DLD1 (cell line): ENCODE results near the gene PCSK7.
"Not testable (repeated sequence)": the region's sequence is repeated elsewhere in the genome, so short reads cannot be mapped to it uniquely, and the experiment has no call there.

Source experiments
- in situ Hi-C: cut with HindIII; loops from 2 replicates; pipeline ENCODE4 v1.10.0; 2017; ENCODE audit warnings: low sequenced_read_pairs

Gene PCSK7

DNA sequence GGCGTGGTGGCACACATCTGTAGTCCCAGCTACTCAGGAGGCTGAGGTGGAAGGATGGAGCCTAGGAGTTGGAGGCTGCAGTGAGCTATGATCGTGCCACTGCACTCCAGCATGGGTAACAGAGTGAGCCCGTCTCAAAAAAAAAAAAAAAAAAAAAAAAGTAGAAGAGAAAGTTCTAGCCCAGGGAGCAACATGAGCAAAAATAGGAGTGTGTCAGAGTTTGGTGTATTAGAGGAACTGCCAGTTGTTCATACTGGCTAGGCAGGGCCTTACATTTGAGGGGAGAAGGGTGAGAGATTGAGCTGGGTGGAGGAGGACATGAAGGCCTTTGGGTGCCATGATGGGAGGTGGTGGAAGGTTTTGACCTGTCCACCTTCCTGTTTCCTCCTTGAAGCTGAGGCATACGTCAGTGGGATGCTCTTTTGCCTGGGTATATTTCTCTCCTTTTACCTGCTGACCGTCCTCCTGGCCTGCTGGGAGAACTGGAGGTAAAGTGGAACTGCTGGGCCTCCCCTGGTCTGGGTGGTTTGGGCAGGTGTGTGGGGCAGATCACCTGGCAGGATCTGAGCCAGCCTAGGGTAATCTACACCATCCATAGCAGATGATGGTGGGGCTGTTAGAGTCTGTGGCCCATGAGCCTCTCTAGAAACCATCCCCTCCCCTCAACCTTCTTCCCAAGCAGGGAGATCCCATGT is 46.0 kb downstream of the PCSK7 start:
- in situ Hi-C loops: no loop called here

DNA sequence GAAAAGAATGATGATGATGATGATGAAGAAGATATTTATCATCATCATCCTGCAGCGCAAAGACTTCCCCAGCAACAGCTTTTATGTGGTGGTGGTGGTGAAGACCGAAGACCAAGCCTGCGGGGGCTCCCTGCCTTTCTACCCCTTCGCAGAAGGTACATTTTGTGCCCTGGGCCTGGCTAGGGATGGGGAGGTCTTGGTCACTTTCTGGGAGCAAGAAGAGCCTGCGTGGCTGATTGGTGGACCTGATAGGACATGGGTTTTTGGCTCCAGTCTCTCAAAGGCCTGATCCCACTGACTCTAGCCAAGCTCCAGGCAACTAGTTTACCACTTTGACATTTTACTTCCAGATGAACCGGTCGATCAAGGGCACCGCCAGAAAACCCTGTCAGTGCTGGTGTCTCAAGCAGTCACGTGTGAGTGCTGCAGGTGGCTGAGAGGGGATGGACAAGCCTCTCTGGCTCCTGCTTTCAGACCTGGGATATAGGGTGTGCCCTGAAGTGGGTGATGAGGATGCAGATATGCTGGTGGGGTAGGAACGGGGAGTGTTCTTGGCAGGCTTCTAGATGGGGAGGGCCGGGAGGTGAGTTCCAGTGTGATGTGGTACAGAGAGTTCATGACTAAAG is 48.0 kb downstream of the PCSK7 start:
- in situ Hi-C loops: no loop called here

DNA sequence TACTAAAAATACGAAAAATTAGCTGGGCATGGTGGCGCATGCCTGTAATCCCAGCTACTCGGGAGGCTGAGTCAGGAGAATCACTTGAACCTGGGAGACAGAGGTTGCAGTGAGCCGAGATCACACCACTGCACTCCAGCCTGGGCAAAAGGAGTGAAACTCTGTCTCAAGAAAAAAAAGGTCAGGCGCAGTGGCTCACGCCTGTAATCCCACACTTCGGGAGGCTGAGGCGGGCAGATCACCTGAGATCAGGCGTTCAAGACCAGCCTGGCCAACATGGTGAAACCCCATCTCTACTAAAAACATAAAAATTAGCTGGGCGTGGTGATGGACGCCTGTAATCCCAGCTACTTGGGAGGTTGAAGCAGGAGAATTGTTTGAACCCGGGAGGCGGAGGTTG is 48.7 kb downstream of the PCSK7 start:
- in situ Hi-C loops: not testable (repeated sequence)

DNA sequence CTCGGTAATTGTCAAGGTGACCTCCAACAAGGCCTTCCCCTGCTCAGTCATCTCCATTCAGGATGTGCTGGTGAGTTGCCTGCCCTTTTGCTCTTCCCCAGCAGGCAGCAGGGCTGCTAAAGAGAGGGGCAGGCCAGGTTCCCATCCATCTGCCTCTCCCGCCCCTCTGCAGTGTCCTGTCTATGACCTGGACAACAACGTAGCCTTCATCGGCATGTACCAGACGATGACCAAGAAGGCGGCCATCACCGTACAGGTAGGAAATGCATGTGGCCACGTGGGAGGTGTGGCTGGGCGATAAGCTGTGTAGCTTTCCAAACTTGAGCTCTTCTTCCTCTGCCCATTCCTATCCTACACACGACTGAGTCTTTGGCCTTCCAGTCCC is 49.3 kb downstream of the PCSK7 start:
- in situ Hi-C loops: no loop called here

DNA sequence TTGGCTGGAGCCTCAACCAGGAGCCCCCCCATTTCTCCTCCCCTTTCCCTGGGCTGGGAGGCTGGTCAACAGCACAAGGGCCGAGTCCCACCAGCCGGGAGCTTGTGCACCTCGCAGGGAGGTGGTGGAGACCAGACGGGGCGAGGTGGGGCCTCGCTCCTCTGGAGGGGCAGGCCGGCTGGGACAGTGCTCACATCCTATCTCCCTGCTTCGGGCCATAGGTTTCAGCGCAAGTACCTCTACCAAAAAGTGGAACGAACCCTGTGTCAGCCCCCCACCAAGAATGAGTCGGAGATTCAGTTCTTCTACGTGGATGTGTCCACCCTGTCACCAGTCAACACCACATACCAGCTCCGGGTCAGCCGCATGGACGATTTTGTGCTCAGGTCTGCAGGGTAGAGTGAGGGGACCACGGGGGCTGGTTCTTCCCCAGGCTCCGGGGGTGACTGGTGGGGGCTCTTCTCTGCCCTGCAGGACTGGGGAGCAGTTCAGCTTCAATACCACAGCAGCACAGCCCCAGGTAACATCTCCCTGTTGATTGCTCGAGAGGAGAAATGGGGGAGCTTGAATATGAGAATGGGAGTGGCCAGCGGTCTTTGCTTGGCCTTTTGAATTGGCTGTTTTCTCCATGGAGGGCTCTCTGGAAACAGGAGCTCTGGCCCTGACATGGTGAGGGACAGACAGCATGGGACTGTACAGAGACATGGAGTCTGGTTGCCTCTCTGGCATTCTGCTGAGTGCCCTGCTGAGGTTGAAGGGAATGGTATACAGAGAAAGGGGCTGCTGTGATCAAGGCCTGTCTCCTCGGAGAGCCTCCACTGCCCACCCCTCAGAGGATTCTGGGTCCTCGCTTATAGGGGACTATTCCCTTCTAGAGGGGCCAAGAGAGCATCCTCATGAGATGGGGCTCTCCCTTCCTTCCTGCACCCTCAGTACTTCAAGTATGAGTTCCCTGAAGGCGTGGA is 50.0 kb downstream of the PCSK7 start:
- in situ Hi-C loops: no loop called here

DNA sequence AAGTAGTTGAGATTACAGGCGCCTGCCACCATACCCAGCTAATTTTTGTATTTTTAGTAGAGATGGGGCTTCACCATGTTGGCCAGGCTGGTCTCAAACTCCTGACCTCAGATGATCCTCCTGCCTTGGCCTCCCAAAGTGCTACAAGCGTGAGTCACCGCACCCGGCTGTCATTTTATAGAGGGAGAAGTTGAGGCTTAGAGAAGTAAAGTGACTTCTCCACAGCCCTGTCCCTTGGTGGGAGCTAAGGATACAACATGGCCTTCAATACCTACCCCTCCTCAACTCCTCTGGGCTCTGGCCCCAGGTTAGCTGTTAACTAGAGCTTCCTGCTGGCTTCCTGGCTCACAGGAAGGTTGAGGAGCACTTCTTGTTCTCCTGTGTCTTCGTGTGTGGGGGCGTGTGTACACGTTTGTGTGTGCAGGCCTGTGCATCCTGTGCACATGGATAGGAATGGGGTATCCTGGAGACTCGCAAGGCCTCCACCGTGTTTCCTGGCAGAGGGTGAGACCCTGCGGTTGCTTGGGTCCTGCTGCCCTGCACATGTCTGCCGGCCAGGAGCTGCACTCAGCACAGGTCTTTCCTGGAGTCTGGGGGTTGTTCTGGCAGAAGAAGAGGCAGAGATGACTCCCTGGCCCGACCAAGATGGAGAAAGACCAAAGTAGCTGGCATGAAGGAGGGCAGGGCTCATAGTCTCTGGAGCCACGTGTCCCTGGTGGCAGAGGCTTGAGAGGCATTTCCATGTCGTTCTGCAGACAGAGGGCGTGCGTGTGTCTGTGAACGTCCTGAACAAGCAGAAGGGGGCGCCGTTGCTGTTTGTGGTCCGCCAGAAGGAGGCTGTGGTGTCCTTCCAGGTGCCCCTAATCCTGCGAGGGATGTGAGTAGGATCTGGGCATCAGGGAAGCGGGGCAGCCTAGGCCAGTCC is 51.0 kb downstream of the PCSK7 start:
- in situ Hi-C loops: no loop called here

GRCh38 chr11:117180020-117180419 is 51.9 kb downstream of the PCSK7 start:
- in situ Hi-C loops: no loop called here

- in situ Hi-C loops: no loop called here
Measured at GRCh38 chr11:117179048-117179999, 52.5 kb downstream of the PCSK7 start.

DNA sequence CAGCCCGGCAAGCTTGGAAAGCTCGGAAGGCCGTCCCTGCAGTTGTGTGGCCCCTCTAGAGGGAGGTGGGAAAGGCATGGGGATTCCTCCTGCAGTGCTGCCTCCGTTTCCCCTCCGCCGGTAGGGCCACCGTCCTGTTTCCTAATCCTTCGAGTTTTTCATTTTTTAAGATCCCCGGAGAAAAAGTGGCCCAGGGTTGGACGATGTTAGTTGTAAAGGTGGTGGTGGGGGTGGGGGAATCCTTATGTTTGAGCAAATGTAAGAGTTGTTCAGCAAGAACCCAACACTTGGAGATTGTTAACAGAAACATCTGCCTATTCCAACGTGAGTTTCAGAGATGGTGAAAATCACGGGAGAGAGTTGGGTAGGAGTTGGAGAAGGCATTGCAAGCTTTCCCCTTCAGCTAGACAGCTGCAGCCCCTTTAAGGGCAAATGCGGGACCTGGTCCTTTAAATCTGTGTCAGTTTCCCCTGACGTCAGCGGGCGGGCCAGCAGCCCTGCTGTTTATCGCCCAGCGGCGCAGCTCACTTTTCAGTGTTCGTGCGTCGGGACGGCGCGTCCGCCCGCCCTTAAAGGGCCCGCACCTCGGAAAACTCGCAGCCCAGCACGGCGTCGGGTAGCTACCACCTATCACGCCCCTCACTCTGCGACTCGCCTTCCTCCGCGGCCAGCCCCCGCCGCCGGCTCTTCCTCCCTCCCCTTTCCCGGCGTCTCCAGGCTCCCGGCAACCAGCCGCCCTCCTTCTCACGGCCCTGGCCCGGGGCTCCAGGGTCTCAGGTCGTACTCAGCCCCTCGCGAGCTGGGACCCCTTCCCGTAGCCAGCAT is 53.5 kb downstream of the PCSK7 start, which contains the start of gene SIDT2:
TSS of gene SIDT2 (plus strand) at position 534 of the 825 bp plus-strand sequence. CDS start 521 bp downstream, outside the sequence.
- in situ Hi-C loops: no loop called here

DNA sequence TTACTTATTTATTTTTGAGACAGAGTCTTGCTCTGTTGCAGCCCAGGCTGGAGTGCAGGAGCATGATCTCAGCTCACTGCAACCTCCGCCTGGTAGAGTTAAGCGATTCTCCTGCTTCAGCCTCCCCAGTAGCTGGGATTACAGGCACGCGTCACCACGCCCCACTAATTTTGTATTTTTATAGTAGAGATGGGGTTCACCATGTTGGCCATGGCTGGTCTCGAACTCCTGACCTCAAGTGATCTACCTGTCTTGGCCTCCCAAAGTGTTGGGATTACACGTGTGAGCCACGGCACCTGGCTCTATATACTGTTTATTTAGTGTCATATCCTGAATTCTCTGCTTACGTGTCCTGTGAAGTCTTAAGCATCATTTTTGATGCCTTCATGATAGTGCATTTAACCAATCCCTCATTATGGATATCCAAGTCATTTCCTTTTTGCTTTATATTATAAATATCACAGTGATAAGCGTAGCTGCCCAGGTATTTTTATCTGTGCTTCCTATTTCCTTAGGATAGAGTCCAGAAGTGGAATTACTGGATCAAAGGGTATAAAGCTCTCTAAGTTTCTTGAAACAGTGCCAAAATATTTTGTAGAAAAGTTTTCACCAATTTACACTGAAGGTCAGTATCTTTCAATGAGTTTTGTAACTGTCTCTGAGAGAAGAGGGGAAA is 54.2 kb downstream of the PCSK7 start:
- in situ Hi-C loops: no loop called here

- in situ Hi-C loops: no loop called here
Measured at GRCh38 chr11:117176186-117176585, 55.7 kb downstream of the PCSK7 start.

GRCh38 chr11:117175781-117176180 is 56.1 kb downstream of the PCSK7 start:
- in situ Hi-C loops: no loop called here

GRCh38 chr11:117175104-117175503 is 56.8 kb downstream of the PCSK7 start:
- in situ Hi-C loops: no loop called here

GRCh38 chr11:117172724-117173421 is 59.0 kb downstream of the PCSK7 start:
- in situ Hi-C loops: no loop called here

DNA sequence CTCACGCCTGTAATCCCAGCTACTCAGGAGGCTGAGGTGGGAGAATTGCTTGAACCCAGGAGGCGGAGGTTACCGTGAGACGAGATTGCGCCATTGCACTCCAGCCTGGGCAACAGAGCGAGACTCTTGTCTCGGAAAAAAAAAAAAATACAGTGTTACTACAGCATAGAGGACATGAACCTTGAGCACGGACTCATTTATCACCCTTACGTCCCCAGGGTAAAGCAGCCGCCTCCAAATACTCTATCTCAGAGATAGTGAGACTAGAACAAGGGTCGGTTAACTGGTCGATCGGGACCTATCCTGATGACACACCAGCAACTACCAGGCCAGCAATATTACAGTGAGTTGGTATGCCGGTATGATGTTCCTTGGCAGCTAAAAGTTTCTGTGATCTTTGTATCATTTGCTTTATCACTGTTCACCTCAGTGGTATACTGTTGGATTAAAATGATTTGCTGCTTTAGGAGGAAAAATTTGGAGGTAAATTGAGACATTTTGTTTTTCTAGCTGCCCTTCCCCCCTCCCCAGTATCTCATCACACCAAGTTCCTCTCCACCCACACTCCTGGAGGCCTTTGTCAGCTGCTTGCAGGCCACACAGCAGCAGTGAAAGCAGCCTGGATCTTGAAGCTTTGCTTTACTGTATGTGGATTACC is 60.3 kb downstream of the PCSK7 start:
- in situ Hi-C loops: no loop called here

- in situ Hi-C loops: no loop called here
Measured at GRCh38 chr11:117171007-117171403, 60.9 kb downstream of the PCSK7 start.

DNA sequence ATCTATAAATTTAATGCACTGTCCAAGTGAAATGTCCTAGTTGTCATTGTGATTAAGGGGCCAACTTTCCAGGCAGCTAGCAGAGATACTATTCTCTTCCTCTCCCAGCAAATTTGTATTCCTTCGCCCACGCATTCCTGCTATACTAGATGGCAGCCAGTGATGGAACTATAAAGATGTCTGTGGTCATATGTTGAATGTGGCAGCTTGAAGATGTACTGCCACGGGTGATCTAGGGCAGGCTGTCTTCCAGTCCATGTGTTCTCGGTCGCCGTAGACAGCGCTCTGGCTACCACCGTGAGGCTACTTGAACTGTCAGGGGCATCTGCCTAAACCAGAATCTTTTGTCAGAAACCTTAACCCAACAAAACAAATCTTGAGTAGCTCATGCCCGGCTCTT is 61.7 kb downstream of the PCSK7 start:
- in situ Hi-C loops: no loop called here
